ENCODE data around the gene CMTM7.

DNA sequence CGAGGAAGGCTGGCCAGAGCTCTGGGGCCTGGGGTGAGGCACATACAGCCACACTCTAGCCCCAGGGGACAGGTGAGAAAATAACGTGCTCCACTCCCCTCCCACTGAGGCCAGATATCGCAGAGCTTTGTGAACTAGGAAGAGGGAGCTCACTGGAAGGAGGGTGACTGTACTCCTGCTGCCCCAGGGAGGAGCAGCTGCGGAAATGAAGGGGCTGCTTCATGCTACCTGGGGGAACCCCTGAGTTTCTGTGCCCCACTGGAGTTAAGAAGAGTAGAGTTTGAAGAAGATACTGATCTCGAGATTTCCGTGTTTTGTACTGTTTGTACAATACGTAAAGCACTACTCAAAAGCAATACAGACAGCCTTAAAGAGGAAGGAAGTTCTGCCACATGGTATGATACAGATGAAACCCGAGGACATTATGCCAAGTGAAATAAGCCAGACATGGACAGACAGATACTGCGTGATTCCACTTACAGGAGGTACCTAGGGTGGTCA, 66.4 kb downstream of the CMTM7 start:
- TF ChIP-seq, protein P1, sequence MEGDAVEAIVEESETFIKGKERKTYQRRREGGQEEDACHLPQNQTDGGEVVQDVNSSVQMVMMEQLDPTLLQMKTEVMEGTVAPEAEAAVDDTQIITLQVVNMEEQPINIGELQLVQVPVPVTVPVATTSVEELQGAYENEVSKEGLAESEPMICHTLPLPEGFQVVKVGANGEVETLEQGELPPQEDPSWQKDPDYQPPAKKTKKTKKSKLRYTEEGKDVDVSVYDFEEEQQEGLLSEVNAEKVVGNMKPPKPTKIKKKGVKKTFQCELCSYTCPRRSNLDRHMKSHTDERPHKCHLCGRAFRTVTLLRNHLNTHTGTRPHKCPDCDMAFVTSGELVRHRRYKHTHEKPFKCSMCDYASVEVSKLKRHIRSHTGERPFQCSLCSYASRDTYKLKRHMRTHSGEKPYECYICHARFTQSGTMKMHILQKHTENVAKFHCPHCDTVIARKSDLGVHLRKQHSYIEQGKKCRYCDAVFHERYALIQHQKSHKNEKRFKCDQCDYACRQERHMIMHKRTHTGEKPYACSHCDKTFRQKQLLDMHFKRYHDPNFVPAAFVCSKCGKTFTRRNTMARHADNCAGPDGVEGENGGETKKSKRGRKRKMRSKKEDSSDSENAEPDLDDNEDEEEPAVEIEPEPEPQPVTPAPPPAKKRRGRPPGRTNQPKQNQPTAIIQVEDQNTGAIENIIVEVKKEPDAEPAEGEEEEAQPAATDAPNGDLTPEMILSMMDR (conservative IDR thresholded peaks at IDR 0.05; ENCODE audit: low read depth in 2 of 2), result no peak
- TF ChIP-seq JUNB (IDR thresholded peaks at IDR 0.05; ENCODE audit: unreplicated experiment) (no peak), POLR2AphosphoS5 (IDR thresholded peaks at IDR 0.05; ENCODE audit: low read depth) (no peak), STAT1 (IDR thresholded peaks at IDR 0.05; ENCODE audit: unreplicated experiment) (no peak), EZH2 (IDR thresholded peaks at IDR 0.05; ENCODE audit: low read depth, unreplicated experiment) (no peak), CREB1 (CRISPR knock-in tag; IDR thresholded peaks at IDR 0.05; ENCODE audit: low read depth) (no peak), EZH2phosphoT487 (IDR thresholded peaks at IDR 0.05; ENCODE audit: unreplicated experiment) (no peak), ZNF331 (CRISPR knock-in tag; IDR thresholded peaks at IDR 0.05; ENCODE audit: low read depth) (no peak), ZNF114 (CRISPR knock-in tag; IDR thresholded peaks at IDR 0.05) (no peak)
- TF ChIP-seq, protein P2, sequence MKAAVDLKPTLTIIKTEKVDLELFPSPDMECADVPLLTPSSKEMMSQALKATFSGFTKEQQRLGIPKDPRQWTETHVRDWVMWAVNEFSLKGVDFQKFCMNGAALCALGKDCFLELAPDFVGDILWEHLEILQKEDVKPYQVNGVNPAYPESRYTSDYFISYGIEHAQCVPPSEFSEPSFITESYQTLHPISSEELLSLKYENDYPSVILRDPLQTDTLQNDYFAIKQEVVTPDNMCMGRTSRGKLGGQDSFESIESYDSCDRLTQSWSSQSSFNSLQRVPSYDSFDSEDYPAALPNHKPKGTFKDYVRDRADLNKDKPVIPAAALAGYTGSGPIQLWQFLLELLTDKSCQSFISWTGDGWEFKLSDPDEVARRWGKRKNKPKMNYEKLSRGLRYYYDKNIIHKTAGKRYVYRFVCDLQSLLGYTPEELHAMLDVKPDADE (IDR thresholded peaks at IDR 0.05), result no peak
- TF ChIP-seq, protein P3, sequence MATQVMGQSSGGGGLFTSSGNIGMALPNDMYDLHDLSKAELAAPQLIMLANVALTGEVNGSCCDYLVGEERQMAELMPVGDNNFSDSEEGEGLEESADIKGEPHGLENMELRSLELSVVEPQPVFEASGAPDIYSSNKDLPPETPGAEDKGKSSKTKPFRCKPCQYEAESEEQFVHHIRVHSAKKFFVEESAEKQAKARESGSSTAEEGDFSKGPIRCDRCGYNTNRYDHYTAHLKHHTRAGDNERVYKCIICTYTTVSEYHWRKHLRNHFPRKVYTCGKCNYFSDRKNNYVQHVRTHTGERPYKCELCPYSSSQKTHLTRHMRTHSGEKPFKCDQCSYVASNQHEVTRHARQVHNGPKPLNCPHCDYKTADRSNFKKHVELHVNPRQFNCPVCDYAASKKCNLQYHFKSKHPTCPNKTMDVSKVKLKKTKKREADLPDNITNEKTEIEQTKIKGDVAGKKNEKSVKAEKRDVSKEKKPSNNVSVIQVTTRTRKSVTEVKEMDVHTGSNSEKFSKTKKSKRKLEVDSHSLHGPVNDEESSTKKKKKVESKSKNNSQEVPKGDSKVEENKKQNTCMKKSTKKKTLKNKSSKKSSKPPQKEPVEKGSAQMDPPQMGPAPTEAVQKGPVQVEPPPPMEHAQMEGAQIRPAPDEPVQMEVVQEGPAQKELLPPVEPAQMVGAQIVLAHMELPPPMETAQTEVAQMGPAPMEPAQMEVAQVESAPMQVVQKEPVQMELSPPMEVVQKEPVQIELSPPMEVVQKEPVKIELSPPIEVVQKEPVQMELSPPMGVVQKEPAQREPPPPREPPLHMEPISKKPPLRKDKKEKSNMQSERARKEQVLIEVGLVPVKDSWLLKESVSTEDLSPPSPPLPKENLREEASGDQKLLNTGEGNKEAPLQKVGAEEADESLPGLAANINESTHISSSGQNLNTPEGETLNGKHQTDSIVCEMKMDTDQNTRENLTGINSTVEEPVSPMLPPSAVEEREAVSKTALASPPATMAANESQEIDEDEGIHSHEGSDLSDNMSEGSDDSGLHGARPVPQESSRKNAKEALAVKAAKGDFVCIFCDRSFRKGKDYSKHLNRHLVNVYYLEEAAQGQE (IDR thresholded peaks at IDR 0.05; ENCODE audit: unreplicated experiment), result no peak
- TF ChIP-seq, protein P4, sequence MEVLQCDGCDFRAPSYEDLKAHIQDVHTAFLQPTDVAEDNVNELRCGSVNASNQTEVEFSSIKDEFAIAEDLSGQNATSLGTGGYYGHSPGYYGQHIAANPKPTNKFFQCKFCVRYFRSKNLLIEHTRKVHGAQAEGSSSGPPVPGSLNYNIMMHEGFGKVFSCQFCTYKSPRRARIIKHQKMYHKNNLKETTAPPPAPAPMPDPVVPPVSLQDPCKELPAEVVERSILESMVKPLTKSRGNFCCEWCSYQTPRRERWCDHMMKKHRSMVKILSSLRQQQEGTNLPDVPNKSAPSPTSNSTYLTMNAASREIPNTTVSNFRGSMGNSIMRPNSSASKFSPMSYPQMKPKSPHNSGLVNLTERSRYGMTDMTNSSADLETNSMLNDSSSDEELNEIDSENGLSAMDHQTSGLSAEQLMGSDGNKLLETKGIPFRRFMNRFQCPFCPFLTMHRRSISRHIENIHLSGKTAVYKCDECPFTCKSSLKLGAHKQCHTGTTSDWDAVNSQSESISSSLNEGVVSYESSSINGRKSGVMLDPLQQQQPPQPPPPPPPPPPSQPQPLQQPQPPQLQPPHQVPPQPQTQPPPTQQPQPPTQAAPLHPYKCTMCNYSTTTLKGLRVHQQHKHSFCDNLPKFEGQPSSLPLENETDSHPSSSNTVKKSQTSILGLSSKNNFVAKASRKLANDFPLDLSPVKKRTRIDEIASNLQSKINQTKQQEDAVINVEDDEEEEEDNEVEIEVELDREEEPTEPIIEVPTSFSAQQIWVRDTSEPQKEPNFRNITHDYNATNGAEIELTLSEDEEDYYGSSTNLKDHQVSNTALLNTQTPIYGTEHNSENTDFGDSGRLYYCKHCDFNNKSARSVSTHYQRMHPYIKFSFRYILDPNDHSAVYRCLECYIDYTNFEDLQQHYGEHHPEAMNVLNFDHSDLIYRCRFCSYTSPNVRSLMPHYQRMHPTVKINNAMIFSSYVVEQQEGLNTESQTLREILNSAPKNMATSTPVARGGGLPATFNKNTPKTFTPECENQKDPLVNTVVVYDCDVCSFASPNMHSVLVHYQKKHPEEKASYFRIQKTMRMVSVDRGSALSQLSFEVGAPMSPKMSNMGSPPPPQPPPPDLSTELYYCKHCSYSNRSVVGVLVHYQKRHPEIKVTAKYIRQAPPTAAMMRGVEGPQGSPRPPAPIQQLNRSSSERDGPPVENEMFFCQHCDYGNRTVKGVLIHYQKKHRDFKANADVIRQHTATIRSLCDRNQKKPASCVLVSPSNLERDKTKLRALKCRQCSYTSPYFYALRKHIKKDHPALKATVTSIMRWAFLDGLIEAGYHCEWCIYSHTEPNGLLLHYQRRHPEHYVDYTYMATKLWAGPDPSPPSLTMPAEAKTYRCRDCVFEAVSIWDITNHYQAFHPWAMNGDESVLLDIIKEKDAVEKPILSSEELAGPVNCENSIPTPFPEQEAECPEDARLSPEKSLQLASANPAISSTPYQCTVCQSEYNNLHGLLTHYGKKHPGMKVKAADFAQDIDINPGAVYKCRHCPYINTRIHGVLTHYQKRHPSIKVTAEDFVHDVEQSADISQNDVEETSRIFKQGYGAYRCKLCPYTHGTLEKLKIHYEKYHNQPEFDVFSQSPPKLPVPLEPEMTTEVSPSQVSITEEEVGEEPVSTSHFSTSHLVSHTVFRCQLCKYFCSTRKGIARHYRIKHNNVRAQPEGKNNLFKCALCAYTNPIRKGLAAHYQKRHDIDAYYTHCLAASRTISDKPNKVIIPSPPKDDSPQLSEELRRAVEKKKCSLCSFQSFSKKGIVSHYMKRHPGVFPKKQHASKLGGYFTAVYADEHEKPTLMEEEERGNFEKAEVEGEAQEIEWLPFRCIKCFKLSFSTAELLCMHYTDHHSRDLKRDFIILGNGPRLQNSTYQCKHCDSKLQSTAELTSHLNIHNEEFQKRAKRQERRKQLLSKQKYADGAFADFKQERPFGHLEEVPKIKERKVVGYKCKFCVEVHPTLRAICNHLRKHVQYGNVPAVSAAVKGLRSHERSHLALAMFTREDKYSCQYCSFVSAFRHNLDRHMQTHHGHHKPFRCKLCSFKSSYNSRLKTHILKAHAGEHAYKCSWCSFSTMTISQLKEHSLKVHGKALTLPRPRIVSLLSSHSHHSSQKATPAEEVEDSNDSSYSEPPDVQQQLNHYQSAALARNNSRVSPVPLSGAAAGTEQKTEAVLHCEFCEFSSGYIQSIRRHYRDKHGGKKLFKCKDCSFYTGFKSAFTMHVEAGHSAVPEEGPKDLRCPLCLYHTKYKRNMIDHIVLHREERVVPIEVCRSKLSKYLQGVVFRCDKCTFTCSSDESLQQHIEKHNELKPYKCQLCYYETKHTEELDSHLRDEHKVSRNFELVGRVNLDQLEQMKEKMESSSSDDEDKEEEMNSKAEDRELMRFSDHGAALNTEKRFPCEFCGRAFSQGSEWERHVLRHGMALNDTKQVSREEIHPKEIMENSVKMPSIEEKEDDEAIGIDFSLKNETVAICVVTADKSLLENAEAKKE (CRISPR knock-in tag; IDR thresholded peaks at IDR 0.05), result no peak
